ENCODE measurements around the gene MTARC2. TPM values are rescaled to one million over a fixed set of nuclear protein-coding genes. Genes with fewer than 3 reads are reported as not detected.

Gene MTARC2
- total RNA-seq, 1 experiment from 2014 or later = 15.2 TPM

- Mint-ChIP-seq H3K27me3 (ENCODE audit: low read depth) (peaks cover 43% of the 10 kb centered on the region), H3K27ac (no peak overlapping the region), H3K4me1 (peaks cover 49% of the 10 kb centered on the region), H3K4me3 (peak overlapping the region; percentile 88), H3K9me3 (no peaks in the 10 kb centered on the region), H3K36me3 (no peaks in the 10 kb centered on the region)
- ATAC-seq (no peak), DNase-seq (ENCODE audit: low spot score) (no peak)
- ChIA-PET POLR2A (interaction anchor here (1.0 to 2.9 kb wide), 4 partner anchors 15 to 477 kb away, joined by 3 to 22 read pairs (median 10); partner anchors contain the start of genes MTARC1 and RAB3GAP2), CTCF (interaction anchor here (1.0 to 3.5 kb wide), 6 partner anchors 15 to 59 kb away, joined by 3 to 64 read pairs (median 8); partner anchors contain the start of gene C1orf115)
- no peak for TF ChIP-seq MAX (CRISPR knock-in tag; IDR thresholded peaks at IDR 0.05)
- no peak for TF ChIP-seq ATF6 (CRISPR knock-in tag; IDR thresholded peaks at IDR 0.05)
- TF ChIP-seq ESRRA (CRISPR knock-in tag; IDR thresholded peaks at IDR 0.05; ENCODE audit: borderline replicate concordance) = no peak
- no peak for TF ChIP-seq FOXK1 (CRISPR knock-in tag; IDR thresholded peaks at IDR 0.05)
- TF ChIP-seq NR3C1 (CRISPR knock-in tag; conservative IDR thresholded peaks at IDR 0.05; ENCODE audit: low read depth) = no peak
- 0 out of 2 replicates have a peak, but pooled peaks have one; percentile 8 for TF ChIP-seq GABPB1 (CRISPR knock-in tag; IDR thresholded peaks at IDR 0.05)
Observed at GRCh38 chr1:220748936-220749335, 814 bp downstream of the MTARC2 start.

- ChIA-PET POLR2A (no interaction called here), CTCF (interaction anchor here (0.8 kb wide), 1 partner anchor 454 kb away, joined by 3 read pairs; no protein-coding TSS in a partner anchor)
- Mint-ChIP-seq H3K27me3 (ENCODE audit: low read depth) (peaks cover 40% of the 10 kb centered on the region), H3K36me3 (peaks cover 6% of the 10 kb centered on the region), H3K4me1 (peaks cover 49% of the 10 kb centered on the region), H3K27ac (no peak overlapping the region), H3K9me3 (no peaks in the 10 kb centered on the region), H3K4me3 (peak overlapping the region; percentile 13; the same call in 1 of the 2 replicates)
- no peak for TF ChIP-seq RELA (CRISPR knock-in tag; IDR thresholded peaks at IDR 0.05; ENCODE audit: borderline replicate concordance)
- TF ChIP-seq OVOL2 (CRISPR knock-in tag; IDR thresholded peaks at IDR 0.05; ENCODE audit: borderline replicate concordance) = no peak
- TF ChIP-seq MAX (CRISPR knock-in tag; IDR thresholded peaks at IDR 0.05) = no peak
- no peak for TF ChIP-seq ZNF281 (CRISPR knock-in tag; IDR thresholded peaks at IDR 0.05)
- no peak for TF ChIP-seq CREM (CRISPR knock-in tag; IDR thresholded peaks at IDR 0.05)
- TF ChIP-seq NFE2L1 (CRISPR knock-in tag; IDR thresholded peaks at IDR 0.05) = no peak
- TF ChIP-seq ZNF219 (CRISPR knock-in tag; IDR thresholded peaks at IDR 0.05; ENCODE audit: borderline replicate concordance) = no peak
- no peak for TF ChIP-seq ZNF512 (CRISPR knock-in tag; IDR thresholded peaks at IDR 0.05; ENCODE audit: borderline replicate concordance)
- TF ChIP-seq EMX1 (CRISPR knock-in tag; IDR thresholded peaks at IDR 0.05) = no peak
- TF ChIP-seq TEAD4 (CRISPR knock-in tag; IDR thresholded peaks at IDR 0.05) = no peak
- no peak for TF ChIP-seq IRF2 (CRISPR knock-in tag; IDR thresholded peaks at IDR 0.05; ENCODE audit: borderline replicate concordance, low read depth)
- no peak for TF ChIP-seq CTCF (IDR thresholded peaks at IDR 0.05)
- TF ChIP-seq ATF1 (CRISPR knock-in tag; IDR thresholded peaks at IDR 0.05) = no peak
- TF ChIP-seq CBFB (CRISPR knock-in tag; IDR thresholded peaks at IDR 0.05; ENCODE audit: low read depth) = no peak
- DNase-seq (ENCODE audit: low spot score) (no peak), ATAC-seq (no peak)
Observed at GRCh38 chr1:220750131-220750515, 2.0 kb downstream of the MTARC2 start.
